ENCODE measurements around the gene LTBP2.

GRCh38 chr14:74574090-74574433, 38.0 kb downstream of the LTBP2 start:
- TF ChIP-seq, protein P1, sequence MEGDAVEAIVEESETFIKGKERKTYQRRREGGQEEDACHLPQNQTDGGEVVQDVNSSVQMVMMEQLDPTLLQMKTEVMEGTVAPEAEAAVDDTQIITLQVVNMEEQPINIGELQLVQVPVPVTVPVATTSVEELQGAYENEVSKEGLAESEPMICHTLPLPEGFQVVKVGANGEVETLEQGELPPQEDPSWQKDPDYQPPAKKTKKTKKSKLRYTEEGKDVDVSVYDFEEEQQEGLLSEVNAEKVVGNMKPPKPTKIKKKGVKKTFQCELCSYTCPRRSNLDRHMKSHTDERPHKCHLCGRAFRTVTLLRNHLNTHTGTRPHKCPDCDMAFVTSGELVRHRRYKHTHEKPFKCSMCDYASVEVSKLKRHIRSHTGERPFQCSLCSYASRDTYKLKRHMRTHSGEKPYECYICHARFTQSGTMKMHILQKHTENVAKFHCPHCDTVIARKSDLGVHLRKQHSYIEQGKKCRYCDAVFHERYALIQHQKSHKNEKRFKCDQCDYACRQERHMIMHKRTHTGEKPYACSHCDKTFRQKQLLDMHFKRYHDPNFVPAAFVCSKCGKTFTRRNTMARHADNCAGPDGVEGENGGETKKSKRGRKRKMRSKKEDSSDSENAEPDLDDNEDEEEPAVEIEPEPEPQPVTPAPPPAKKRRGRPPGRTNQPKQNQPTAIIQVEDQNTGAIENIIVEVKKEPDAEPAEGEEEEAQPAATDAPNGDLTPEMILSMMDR (IDR thresholded peaks at IDR 0.05), result no peak
- no peak for TF ChIP-seq POLR2AphosphoS5 (IDR thresholded peaks at IDR 0.05)

All from stomach (tissue), 4 donors.